Endothelial cell of umbilical vein (primary cell): ENCODE data around the gene SH3BP2. TPM values are rescaled to one million over a fixed set of nuclear protein-coding genes. Genes with fewer than 3 reads are reported as not detected.

Experiments used
- BruUV-seq: library from RNA; stranded (reverse); fragments of 400-500 nt; replicated peaks from 2 replicates; lab custom pipeline; 2021; lab: Mats Ljungman, UMichigan
- CTCF ChIA-PET: fragments of 300-600, 350-600 bp; sonication (Branson Sonifier 250); formaldehyde crosslinking; loops from one replicate; lab custom pipeline; 2021; ENCODE audit warnings: antibody characterized with exemption, inconsistent platforms; lab: Charles Lee
- POLR2A ChIA-PET: fragments of 300-600, 350-600 bp; sonication (Branson Sonifier 250); formaldehyde crosslinking; loops from one replicate; lab custom pipeline; 2021; ENCODE audit warnings: antibody characterized with exemption, inconsistent platforms; lab: Charles Lee
- DNase-seq: peaks from one replicate; pipeline ENCODE4 v3.0.0-alpha.2; 2011; ENCODE audit warnings: low read depth, low spot score
- FAIRE-seq: peaks from 2 replicates; lab custom pipeline; 2011; peaks lifted over from hg19 to GRCh38; lab: Jason Lieb, UNC
- H2AFZ ChIP-seq: 2 replicates; pipeline ENCODE4 v1.6.0; 2012; ENCODE audit warnings: low read depth, low read length, control low read depth, inconsistent platforms
- H3K27ac ChIP-seq: 2 replicates; pipeline ENCODE4 v1.5.1; 2011; ENCODE audit warnings: low read depth, mild to moderate bottlenecking, control low read depth, low read length, moderate library complexity; ENCODE audit not compliant: insufficient read depth
- H3K27me3 ChIP-seq, 2 experiments: 2 replicates each; pipeline versions ENCODE4 v1.6.0 to v1.6.1; 2011; ENCODE audit warnings: low read length in 2 of 2, mixed read lengths in 1 of 2; ENCODE audit not compliant: control insufficient read depth in 2 of 2, insufficient read depth in 2 of 2
- H3K36me3 ChIP-seq, 2 experiments: 2 replicates in 1 of 2; 3 replicates in 1 of 2; pipeline ENCODE4 v1.5.1; 2011; ENCODE audit warnings: low read length in 2 of 2, mild to moderate bottlenecking in 1 of 2, moderate library complexity in 1 of 2; ENCODE audit not compliant: control insufficient read depth in 2 of 2, insufficient read depth in 2 of 2; ENCODE audit errors: extremely low read depth in 1 of 2
- H3K4me1 ChIP-seq: 3 replicates; pipeline ENCODE4 v1.5.1; 2011; ENCODE audit warnings: mild to moderate bottlenecking, low read length; ENCODE audit not compliant: control insufficient read depth, insufficient read depth; ENCODE audit errors: extremely low read depth
- H3K4me2 ChIP-seq: 2 replicates; pipeline ENCODE4 v1.6.1; 2011; ENCODE audit warnings: low read length, control low read depth, mixed read lengths; ENCODE audit not compliant: insufficient read depth
- H3K4me3 ChIP-seq, 3 experiments: fragments of 200-600 bp in 1 of 3; sonication (generic), shearing (Covaris generic) in 1 of 3; replicated peaks in 1 of 3; 2 replicates each; pipeline ENCODE4 v1.5.1; 2011 to 2016; ENCODE audit warnings: control low read depth in 3 of 3, low read length in 3 of 3, mild to moderate bottlenecking in 2 of 3, inconsistent platforms in 1 of 3, low read depth in 1 of 3, moderate library complexity in 1 of 3; ENCODE audit not compliant: insufficient read depth in 1 of 3
- H3K79me2 ChIP-seq: 2 replicates; pipeline ENCODE4 v1.6.0; 2012; ENCODE audit warnings: low read length, inconsistent platforms; ENCODE audit not compliant: control insufficient read depth, insufficient read depth
- H3K9ac ChIP-seq: replicated peaks from 2 replicates; pipeline ENCODE3; 2011; ENCODE audit warnings: low read length, control low read depth; ENCODE audit not compliant: insufficient read depth; ENCODE audit errors: extremely low read depth
- H3K9me1 ChIP-seq: replicated peaks from 3 replicates; pipeline ENCODE4 v1.6.0; 2011; ENCODE audit warnings: mild to moderate bottlenecking, low read length; ENCODE audit not compliant: control insufficient read depth, insufficient read depth; ENCODE audit errors: extremely low read depth
- H3K9me3 ChIP-seq: replicated peaks from 2 replicates; pipeline ENCODE4 v1.5.1; 2012; ENCODE audit warnings: low read length, inconsistent platforms; ENCODE audit not compliant: control insufficient read depth, insufficient read depth
- H4K20me1 ChIP-seq: replicated peaks from 2 replicates; pipeline ENCODE3; 2011; ENCODE audit warnings: mild to moderate bottlenecking, low read length; ENCODE audit not compliant: control insufficient read depth, insufficient read depth; ENCODE audit errors: extremely low read depth
- CTCF ChIP-seq, 2 donors: IDR thresholded peaks; 1 replicate in 1 of 2; 2 replicates in 1 of 2; pipeline ENCODE4 v1.5.1; 2011; ENCODE audit warnings: low read length in 2 of 2, mild to moderate bottlenecking in 2 of 2, moderate library complexity in 2 of 2, control low read depth in 1 of 2, inconsistent platforms in 1 of 2, low read depth in 1 of 2; ENCODE audit not compliant: insufficient read depth in 1 of 2; ENCODE audit errors: extremely low read depth in 1 of 2
- EZH2 ChIP-seq: IDR thresholded peaks from 2 replicates; pipeline ENCODE4 v1.6.1; 2012; ENCODE audit warnings: borderline replicate concordance, low read depth, mild to moderate bottlenecking, moderate library complexity, low read length, inconsistent platforms; ENCODE audit not compliant: severe bottlenecking
- FOS ChIP-seq: IDR thresholded peaks from 2 replicates; pipeline ENCODE4 v1.6.1; 2011; ENCODE audit warnings: mild to moderate bottlenecking, low read length, moderate library complexity, borderline replicate concordance; ENCODE audit not compliant: insufficient read depth
- GATA2 ChIP-seq: IDR thresholded peaks from 2 replicates; pipeline ENCODE4 v1.7.0; 2011; ENCODE audit warnings: low read depth, mild to moderate bottlenecking, moderate library complexity, mixed read lengths, low read length; ENCODE audit not compliant: insufficient read length, insufficient read depth
- JUN ChIP-seq: IDR thresholded peaks from 2 replicates; pipeline ENCODE4 v1.6.1; 2011; ENCODE audit warnings: borderline replicate concordance, low read depth; ENCODE audit not compliant: insufficient read length, insufficient read depth
- MAX ChIP-seq: IDR thresholded peaks from 2 replicates; pipeline ENCODE4 v1.6.1; 2011; ENCODE audit not compliant: insufficient read depth, insufficient read length
- MYC ChIP-seq: IDR thresholded peaks from one replicate; pipeline ENCODE4 v1.6.1; 2011; ENCODE audit warnings: mild to moderate bottlenecking, low read depth, low read length
- POLR2A ChIP-seq: IDR thresholded peaks from 2 replicates; pipeline ENCODE4 v1.6.1; 2012; ENCODE audit warnings: low read depth, mild to moderate bottlenecking, control low read depth, low read length
- POLR2AphosphoS5 ChIP-seq: IDR thresholded peaks from 2 replicates; pipeline ENCODE4 v1.6.1; 2012; ENCODE audit warnings: low read depth, mild to moderate bottlenecking, control low read depth, low read length, moderate library complexity; ENCODE audit not compliant: insufficient read depth
- dilution Hi-C: fragments of 300-500 bp; cut with MboI; formaldehyde crosslinking; loops from one replicate; pipeline ENCODE4 v1.15.0; 2019; ENCODE audit warnings: low sequenced_read_pairs; ENCODE audit not compliant: extremely low pct_ligation_motif_present
- intact Hi-C: fragments of 100-400 bp; cut with micrococcal nuclease; formaldehyde crosslinking; loops from one replicate; pipeline ENCODE4 v1.10.0; 2022
- polyA plus RNA-seq, 4 experiments: library from polyadenylated mRNA; depleted of rRNA in 3 of 4; stranded (reverse) in 3 of 4; unstranded in 1 of 4; fragments of >200 nt; gene quantifications; 2 replicates each; pipeline versions ENCODE4 v1.2.1 to v1.2.3, GENCODE V29; 2011 to 2012; ENCODE audit warnings: missing spikeins in 1 of 4
- total RNA-seq: library from RNA; stranded (reverse); gene quantifications from 2 replicates; pipeline ENCODE4 v1.2.3, GENCODE V29; 2021

SH3BP2 gene
- total and polyA plus RNA-seq, 2 donors (not counting 3 experiments of a cell fraction or from before 2014, with no cell fraction given) = 69.2 to 73.9 TPM

- intact Hi-C loops = loop anchor here (1.0 to 5.0 kb wide), 3 partner anchors 18 to 275 kb away; partner anchors contain the start of gene FAM193A
- H3K9me1 ChIP-seq = no peaks in the 10 kb centered on the region
- H3K79me2 ChIP-seq = peaks cover 50% of the 10 kb centered on the region
- H3K27ac ChIP-seq = peak overlapping the region; percentile 70
- peak overlapping the region in 2 of 3 experiments; percentile 39 to 54 for H3K4me3 ChIP-seq
- H3K4me1 ChIP-seq = peaks cover 19% of the 10 kb centered on the region
- no peaks in the 10 kb centered on the region for H3K36me3 ChIP-seq
- H3K9ac ChIP-seq = peak overlapping the region; percentile 61
- no TSS peak for BruUV-seq
- DNase-seq = peak; percentile 63
- peak overlapping the region; percentile 59 for H3K4me2 ChIP-seq
- FAIRE-seq = peak; percentile 91
- ChIA-PET POLR2A (interaction anchor here (2.9 kb wide), 1 partner anchor 14 kb away, joined by 13 read pairs; no protein-coding TSS in a partner anchor), CTCF (interaction anchor here (1.0 to 4.5 kb wide), 4 partner anchors 13 to 56 kb away, joined by 3 to 34 read pairs (median 8); partner anchors contain the start of gene TNIP2)
- dilution Hi-C loops = no loop called here
- peak; percentile 41 for TF ChIP-seq MAX
- no peak for TF ChIP-seq FOS
- TF ChIP-seq JUN = no peak
- TF ChIP-seq EZH2 = no peak
- no peak for TF ChIP-seq MYC
- peak; percentile 85 for TF ChIP-seq POLR2A
- TF ChIP-seq GATA2 = no peak
- TF ChIP-seq CTCF (IDR thresholded peaks at IDR 0.05; ENCODE audit: extremely low read depth in 1 of 2, insufficient read depth in 1 of 2, low read depth in 1 of 2, low read length in 2 of 2) = no peak
- TF ChIP-seq POLR2AphosphoS5 = peak; percentile 89
- no peaks in the 10 kb centered on the region for H3K27me3 ChIP-seq
- no peaks in the 10 kb centered on the region for H3K9me3 ChIP-seq
- no peaks in the 10 kb centered on the region for H4K20me1 ChIP-seq
- peak overlapping the region; percentile 14 for H2AFZ ChIP-seq
Measured at GRCh38 chr4:2811830-2812611, 19.1 kb downstream of the SH3BP2 start.
